EL (cell line): ENCODE results near the gene MARCHF9.

Experiments used
- DNase-seq: peaks from one replicate; pipeline ENCODE4 v3.0.0-alpha.2; 2016

MARCHF9 gene

DNA sequence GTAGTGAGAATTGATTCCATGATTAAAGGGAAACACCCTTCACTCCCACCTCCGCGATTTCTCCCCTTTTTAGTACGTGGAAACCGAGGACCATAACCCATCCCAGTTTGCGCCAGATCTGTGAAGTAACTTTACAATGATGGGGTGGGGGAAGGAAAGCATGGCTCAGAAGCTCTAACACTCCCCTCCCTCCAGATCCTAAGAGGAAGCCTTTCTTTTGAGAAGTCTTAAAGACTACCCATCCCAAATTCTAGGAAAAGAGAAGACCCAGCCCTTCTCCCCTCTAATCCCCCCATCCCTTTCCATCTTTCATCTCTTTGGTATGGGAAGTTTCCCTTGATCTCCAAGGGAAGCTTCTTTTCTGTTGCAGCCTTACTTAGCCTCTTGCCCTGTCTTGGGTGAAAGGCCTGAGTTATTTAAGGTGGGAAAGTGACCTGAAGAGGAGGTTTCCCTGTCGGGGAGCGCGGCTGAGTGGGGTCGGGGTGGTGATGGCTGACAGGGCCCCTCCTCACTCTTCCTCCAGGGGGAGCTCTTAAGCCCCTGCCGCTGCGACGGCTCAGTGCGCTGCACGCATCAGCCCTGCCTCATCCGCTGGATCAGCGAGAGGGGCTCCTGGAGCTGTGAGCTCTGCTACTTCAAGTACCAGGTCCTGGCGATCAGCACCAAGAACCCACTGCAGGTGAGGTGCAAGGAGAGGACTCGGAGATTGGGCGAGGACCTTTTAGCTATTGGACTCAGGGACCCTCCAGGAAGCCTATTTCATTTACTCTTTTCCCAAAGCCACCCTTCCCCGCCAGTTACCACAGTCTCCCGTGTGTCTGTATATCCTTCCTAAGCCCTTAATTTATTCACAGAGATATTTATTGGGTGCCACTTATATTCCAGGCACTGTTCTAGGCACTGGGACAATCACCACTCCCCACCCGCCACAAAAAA, 1.8 kb downstream of the MARCHF9 start:
- DNase-seq, result no peak

DNA sequence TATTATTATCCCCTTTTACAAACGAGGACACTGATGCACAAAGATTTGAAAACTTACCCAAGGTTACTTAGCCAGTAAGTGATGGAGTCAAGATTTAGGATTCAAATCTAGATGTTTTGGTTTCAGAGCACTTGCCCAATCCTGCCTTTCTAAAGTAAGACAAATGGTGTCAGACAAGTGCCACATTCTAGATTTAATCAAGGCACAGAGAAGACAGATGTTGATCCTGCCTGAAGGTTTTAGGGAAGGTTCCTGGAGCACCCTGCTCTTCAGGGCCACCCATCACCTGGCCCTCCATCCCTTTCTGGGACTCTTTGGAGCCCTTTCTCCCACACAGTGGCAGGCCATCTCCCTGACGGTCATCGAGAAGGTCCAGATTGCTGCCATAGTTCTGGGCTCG, 2.9 kb downstream of the MARCHF9 start:
- no peak for DNase-seq

DNA sequence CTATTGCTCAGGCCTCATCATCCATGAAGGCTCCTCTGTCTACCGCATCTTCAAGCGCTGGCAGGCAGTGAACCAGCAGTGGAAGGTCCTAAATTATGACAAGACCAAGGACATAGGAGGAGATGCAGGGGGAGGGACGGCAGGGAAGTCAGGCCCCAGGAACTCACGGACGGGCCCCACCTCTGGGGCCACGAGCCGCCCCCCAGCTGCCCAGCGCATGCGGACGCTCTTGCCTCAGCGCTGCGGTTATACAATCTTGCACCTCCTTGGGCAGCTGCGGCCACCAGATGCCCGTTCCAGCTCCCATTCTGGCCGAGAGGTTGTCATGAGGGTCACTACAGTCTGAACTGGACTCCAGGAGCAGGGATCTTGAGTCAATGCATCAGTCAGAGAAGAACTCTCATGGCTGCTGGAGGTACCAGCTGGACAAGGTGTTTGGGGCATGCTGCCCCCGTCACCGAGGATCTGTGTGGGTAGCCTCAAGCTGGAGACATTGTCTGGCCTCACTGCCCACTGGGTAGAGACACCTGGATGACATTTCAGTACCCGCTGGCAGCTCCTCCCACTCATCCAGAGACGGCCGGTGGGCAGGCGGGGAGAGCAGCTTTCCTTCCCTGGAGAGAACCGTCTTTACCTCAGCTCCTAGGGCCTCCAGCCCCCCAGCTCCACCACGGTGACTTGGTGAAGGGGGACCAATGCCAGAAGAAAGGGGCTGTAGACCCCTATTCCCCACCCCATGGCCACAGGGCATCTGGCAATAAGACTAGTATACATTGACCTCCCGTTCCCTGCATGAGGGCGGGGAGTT, 3.9 kb downstream of the MARCHF9 start:
- no peak for DNase-seq

DNA sequence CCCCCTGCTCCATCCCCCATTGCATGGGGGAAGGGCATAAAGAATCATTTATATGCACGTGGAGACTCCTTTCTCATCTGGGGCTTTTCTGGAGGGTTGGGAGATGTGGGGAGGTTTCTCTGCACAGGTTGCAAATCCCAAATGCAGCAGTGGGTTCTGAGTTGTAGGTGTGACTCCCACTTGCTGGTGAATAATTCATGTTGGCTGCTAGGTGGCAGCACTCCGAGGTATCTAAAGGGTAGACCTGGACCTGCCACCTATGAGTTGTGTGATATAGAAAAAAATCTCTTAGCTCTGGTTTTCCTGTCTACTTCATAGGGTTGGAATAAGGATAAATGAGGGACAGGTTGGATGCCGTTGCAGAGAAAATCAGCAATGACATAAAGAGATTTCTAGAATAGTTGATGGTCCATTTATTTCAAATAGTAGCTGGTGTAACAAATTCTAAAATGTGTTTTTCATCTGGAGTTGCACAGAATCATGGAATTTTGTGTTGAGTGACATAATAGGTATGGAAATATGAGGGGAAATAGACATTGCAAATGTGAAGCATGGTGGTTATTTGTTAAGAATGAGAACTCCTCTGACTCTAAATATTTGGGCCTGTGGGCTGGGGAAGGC, 4.6 kb downstream of the MARCHF9 start:
- DNase-seq, result no peak

DNA sequence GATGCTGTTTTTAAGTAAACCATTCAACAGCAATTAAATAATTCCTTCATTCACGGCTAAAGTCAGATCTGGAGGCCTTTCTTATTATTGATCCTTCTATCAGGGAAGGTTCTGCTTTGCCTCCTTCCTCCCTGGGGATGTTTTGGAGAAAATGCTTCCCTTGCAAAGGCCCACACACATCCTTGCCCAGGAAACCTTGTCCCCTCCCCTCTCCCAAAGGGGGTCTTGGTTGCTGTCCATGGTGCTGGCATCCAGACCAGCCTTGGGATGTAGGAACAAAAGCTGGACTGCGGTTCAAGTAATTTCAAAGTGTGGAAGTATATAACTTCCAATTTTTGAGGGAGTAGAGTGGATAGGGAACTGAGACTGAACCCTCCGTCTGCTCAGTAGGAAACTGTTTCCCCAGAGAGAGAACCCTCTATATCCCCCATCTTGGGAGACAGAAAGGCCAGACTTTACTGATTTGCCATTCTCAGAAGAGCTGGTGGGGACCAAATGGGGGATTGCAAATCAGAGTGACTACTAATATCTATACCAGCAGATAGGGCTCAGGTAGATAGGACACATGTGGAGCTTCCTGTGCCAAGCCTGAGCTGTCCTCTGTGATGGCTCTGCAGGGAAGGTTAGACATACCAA, 5.6 kb downstream of the MARCHF9 start:
- no peak for DNase-seq

DNA sequence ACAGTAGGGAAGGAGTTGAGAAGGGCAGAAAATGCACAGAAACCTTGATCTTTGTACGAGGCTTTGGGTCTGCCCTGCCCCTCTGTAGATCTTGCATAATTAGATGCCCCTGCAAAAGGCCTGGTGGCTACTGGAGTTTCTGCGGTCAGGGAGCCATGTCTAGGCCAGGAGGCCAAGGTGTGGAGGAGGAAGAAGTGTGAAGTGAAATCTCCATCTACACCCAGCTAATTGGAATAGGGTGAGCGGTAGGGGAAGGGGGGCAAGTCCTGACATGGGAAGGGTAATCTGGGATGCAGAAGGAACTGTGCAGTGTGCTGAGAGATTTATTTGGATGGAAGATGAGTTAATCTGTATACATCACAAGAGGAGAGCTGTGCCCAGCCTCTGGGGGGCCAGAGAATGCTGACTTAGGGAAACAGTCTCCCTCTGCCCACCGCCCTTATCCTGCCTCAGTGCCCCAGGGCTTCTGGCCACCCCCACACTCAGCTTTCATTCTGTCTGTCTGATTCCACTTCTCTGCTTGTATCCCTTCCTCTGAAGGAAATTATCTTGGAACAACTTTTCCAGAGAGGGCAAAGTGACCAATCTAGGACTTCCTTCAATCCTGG, 6.6 kb downstream of the MARCHF9 start:
- DNase-seq, result no peak

DNA sequence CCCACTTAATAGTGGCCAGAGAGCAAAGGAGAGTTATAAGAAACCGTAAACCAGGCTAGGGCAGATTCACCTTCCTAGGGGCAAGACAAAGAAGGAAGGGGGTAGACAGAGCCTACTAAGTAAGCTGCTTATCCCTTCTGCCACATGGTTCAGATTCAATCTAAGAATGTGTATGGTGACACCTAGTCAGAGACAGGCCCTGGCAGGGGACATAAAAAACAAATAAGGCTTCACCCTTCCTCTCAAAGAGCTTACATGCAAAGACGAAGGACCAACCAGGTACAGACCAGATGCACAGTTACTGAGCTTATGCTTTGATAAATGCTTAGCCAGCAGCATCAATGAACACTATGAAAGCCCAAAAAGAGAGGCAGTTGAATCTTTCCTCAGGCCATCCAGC, 7.6 kb downstream of the MARCHF9 start:
- DNase-seq, result no peak

DNA sequence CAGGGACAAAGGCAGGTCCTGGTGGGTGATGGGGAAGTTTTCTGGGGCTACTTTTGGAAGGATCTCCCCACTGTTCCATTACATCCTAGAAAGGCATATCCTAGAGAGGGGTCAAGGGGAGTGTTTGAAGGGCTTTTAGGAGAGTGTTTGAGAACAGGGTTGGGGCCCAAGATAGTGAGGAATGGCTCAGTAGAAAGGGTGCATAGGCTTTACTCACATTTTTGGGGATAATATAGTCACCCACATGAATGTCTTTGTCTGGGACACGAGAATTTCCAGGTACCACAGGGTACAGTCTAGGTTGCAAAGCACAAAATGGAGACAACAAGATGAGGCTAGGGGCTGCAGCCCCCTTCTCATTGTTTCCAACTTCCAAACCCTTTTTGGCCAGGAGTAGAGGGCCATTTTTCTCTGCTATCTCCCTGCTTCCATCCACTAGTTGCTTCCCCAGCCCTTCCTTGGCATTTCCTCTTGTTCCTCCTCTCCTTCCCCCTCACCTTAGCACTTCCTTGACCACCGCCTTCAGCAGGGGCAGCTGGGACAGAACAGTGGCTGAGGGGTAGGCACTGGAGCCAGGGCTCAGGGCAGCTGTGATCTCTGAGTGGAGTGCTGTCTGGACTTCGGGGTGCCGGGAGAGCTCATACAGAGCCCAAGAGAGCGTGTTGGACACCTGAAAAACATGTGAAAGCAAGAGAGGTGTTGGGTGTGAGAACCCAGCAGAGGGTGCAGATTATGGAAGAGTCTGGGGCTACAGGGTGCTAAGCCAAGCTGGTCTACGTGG, 9.2 kb downstream of the MARCHF9 start:
- no peak for DNase-seq

DNA sequence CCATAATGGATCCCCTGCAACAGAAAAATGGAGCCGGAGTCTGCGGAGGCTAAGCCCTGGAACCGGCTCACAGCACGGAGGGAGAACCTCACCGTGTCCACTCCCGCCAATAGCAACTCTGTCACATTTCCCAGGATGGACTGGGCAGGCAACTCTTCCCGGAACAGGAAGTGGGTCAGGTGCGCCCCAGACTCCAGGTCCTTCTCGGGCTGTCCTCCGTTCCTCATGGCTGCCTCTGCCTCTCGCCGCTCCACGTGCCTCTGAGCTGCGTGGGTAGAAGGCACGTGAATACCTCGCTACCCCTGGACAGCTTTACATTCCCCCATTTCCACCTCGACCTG, 9.7 kb downstream of the MARCHF9 start:
- no peak for DNase-seq

DNA sequence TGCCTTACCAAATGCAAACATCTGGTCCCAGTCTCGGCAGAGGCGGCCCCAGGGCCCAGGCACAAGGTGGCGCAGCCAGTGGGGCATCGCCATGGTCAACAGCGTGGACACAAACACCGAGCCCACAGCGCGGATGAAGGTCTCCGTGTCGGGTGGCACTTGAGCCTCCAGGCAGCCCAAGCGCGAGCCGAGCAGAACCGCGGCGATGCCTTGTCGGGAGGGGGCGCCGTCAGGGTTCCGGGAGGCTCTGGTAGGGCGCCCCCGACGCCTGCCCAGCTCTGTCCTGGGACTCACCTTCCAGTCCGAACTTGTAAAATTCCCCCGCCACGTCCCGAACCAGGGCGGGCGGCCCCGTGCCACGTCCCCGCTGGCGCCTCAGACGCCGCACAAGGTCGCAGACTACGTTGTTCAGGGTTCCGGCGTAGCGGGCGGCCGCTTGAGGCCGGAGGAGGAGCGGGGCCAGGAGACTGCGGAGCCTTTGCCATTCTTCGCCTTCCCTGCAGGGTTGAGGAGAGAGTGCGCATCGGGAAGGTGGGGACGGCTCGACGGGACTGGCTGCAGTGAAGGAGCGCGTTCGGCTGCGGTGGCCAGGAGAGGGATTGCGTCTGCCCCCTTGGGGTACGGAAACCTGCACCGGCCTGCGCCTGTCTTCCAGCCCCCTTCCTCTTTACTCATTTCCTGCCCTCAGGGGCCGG, 10.2 kb downstream of the MARCHF9 start:
- peak; percentile 71 for DNase-seq

DNA sequence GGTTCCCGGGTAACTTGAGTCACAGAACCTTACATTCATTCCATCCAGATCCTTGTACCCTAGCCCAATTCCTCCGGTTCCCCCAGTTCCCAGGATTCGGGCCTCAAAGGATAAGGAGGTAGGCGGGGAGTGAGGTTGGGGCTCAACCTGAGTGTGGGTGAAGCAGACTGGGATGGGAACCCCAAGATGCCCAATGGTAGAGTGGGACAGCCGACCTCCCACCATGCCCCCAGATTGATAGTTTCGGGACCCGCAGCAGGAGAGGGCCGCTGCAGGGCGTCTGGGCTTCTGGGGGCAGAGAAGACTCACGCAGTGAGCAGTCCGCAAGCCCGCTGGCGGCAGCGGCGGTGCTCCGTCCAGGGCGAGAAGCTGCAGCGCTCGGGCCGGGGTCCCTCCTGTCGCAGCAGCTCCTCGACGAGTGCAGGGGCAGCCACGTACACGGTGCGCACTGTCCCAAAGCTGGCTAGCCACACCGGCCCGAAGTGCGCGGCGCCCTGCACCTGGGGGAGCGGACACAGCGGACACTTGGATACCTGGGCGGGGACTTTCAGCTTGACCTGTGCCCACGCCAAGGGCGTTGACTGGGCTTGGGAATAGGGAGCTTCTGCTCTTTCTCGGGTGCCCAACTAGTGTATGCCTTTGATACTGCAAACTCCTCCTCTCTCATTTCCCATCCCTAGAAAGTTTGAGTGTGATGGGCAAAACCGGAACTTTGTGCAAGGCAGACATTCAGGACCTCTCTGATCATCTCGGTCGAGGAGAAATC, 11.0 kb downstream of the MARCHF9 start:
- peak; percentile 33 for DNase-seq

DNA sequence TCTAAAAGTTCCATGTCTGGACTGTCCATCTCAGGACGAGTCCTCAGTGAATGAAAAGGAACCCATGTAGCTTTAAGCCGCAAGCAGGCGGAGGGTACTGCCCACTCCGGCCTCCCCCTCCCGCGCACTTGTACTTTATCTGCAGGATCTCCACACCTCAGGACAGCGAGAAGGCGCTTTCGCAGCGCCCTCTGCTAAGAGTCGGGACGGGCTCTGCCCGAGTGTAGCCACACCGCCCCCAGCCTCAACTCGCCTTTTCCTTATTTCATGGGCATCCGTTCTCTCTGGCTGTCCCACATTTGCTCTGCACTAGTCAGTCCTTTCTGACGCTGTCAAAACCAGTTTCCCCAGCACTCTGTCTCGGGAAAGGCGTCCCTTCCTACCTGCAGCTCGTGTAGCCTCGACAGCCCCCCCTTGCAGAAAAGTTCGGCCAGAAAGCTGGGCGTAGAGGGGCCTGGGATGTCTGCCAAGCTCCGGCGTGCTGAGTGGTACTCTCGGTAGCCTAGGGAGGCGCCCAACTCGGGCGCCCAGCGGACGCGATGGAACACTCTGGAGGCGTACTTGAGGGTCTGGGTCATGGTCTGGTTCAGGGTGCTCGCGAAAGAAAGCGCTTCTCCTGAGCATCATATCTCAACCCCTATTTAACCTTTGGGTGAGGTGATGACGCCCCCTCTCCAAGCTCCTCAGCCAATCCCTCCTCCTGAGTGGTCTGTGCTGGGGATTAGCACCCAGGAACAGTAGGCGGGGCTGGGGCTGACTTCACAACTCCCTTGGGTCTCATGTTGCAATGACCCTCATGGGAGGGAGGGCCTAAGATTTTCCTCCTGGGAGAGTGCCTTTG, 11.8 kb downstream of the MARCHF9 start, which contains the start of gene CYP27B1:
TSS of gene CYP27B1 (minus strand) at position 615 of the 841 bp plus-strand sequence. CDS start at position 578, 37 bp downstream.
- peak; percentile 71 for DNase-seq

DNA sequence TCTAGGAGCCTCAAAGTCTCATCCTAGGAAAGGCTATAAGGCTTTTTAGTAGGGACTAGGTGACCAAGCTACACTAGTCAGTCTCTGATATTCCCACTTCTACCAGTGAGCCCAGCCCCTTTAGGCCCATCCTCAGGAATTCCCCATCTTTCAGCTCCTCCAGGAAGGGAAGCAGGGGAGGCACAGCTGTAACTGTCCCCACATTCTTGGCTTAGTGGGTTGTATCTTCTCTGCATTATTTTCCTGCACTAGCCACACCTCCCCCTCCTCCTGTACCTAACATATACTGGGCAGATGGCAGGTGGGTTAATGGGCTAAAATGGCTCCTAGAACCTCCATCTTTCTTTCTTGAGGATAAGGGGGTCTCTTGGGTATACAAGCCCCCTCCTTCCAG, 12.4 kb downstream of the MARCHF9 start:
- no peak for DNase-seq

DNA sequence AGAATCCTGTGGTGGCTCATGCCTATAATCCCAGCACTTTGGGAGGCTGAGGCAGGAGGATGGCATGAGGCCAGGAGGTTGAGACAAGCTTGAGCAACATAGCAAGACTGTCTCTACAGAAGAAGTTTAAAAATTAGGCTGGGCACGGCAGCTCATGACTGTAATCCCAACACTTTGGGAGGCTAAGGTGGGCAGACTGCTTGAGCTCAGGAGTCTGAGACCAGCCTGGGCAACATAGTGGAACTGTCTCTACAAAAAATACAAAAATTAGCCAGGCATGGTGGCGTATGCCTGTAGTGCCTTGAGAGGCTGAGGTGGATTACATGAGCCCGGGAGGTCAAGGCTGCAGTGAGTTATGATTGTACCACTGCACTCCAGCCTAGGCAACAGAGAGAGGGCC, 13.0 kb downstream of the MARCHF9 start:
- DNase-seq, result no peak

DNA sequence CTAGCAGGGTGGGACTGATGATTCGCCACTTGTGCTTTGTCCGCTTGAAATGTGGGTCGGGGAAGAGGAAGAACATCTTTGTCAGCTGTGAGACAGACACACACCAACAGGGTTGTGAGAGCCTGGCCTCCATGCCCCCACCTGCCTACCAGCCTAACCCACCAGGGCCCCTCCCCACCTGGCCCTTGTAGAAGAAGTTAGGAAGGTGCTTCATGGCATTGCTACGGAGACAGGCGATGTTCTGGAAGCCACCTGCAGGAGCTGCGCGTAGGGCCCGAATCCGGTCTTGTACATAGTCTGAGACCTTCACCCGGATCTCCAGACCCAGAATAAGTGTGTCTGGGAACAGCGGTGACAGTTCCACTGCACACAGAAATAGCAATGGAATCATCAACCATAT, 14.7 kb downstream of the MARCHF9 start:
- no peak for DNase-seq

DNA sequence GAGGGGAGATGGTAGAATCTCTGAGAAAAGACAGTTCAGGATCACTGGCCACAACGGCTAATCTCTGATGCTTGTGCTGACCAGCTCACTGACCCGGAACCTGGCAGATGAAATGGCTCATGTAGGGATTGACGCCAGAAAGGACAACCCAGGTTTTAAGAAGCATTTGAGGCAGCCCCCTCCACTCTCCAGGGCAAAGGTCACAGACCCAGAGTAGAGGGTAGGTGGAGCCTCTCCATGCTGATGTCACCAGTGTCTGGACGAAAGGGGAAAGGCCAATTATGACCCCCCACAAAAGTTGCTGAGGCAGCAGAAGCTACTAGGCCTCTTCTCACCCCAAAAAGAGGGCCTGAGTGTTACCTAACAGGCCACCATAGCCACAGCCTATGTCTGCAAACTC, 15.8 kb downstream of the MARCHF9 start:
- no peak for DNase-seq

DNA sequence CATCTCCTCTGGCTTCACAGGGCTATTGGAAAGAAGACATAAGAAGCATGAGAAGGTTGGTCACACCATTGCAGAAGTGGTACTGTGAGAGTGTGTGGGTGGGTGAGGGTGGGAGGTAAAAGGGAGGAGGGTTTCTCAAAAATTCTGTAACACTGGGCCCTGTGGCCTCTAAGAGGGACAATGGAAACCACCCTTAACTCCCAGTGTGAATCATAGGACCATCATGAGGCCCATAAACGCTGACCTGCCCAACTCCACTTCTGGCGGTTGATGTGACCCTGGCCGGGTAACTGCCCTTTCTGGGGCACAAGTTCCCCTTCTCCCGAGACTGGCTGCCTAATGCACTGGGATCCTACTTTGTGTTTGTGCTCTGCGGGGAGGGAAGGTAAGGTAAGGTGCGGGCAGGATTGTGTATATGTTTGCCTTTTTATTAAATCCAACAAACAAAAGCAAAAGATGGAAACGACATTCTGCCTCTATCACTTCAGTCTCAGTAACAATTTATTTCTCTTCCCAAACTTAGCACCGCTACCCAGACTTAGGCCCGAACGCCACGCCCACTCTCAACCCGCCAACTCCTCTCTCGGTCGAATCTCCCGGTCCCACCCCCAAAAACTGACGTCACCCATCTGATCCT, 16.5 kb downstream of the MARCHF9 start:
- peak; percentile 95 for DNase-seq

DNA sequence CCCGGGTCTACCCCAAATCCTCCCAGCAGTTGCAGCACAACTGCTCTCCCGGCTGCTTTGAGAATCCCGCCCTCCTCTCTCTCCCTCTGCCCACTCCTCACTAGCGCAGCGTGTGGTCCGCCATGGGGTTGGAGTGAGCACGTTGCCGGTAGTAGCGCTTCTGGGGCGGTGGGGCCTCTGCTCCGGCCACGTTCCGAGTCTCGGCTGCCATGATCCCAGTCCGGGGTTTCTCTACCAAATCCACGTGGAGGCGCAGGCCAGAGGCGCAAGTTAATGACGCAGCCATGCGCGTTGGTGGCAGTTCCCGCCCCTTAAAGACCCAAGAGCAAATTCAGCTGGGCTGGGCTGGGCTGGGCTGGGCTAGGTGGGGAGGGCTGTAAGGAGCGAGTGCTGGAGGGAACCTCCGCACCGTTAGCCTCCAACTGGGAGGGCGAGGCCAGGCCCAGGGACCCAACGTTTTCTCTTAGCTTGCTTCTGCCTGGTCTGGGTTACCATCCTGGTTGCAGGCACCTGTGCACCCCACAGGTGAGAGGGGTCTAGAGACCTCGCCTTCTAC, 17.0 kb downstream of the MARCHF9 start, which contains the start of gene METTL1:
TSS of gene METTL1 (minus strand) at position 233 of the 556 bp plus-strand sequence. CDS start at position 211, 22 bp downstream.
- DNase-seq, result peak; percentile 98
